Nephron progenitor cell (in vitro differentiated cells): ENCODE measurements around the gene TMPRSS11B.

Source experiments
- DNase-seq: peaks from one replicate; pipeline ENCODE4 v3.0.0; 2021
- H3K27ac Mint-ChIP-seq: 2 replicates; pipeline ENCODE4 v1.8.0; 2021; ENCODE audit warnings: mild to moderate bottlenecking, moderate library complexity, mixed read lengths
- H3K27me3 Mint-ChIP-seq: 2 replicates; pipeline ENCODE4 v1.8.0; 2021; ENCODE audit warnings: mild to moderate bottlenecking, low read depth, mixed read lengths; ENCODE audit not compliant: poor library complexity
- H3K36me3 Mint-ChIP-seq: 2 replicates; pipeline ENCODE4 v1.8.0; 2021; ENCODE audit warnings: low read depth, mixed read lengths
- H3K4me1 Mint-ChIP-seq: 2 replicates; pipeline ENCODE4 v1.8.0; 2021; ENCODE audit warnings: mixed read lengths
- H3K4me3 Mint-ChIP-seq: 2 replicates; pipeline ENCODE4 v1.8.0; 2021; ENCODE audit warnings: mild to moderate bottlenecking, moderate library complexity, mixed read lengths
- H3K9me3 Mint-ChIP-seq: 2 replicates; pipeline ENCODE4 v1.8.0; 2021; ENCODE audit warnings: mild to moderate bottlenecking, moderate library complexity, mixed read lengths
- TF ChIP-seq, protein P1 (sequence below): fragments of 200-600 bp; sonication (generic); IDR thresholded peaks from 2 replicates; pipeline ENCODE4 v1.5.0; 2021; ENCODE audit warnings: antibody characterized with exemption

The TMPRSS11B gene

DNA sequence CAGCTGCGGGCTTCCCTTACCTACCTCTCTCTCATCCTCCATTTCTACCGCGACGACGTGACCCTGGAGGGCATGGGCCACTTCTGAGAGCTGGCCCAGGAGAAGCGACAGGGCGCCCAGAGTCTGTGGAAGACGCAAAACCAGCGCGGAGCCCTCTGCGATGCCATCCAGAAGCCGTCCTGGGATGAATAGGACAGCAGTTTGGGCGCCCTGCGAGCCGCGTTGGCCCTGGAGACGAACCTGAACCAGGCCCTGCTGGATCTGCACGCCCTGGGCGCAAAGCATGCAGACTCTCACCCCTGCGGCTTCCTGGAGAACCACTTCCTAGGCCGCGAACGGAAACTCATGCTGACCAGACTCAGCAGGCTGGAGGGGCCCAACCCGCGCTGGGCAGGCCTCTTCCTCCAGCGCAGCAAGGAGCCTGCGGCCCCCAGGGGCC lies 63.1 kb downstream of the TMPRSS11B start:
- Mint-ChIP-seq H3K4me3 (no peak overlapping the region), H3K27me3 (no peaks in the 10 kb centered on the region), H3K27ac (no peak overlapping the region), H3K4me1 (no peaks in the 10 kb centered on the region), H3K9me3 (no peaks in the 10 kb centered on the region), H3K36me3 (no peaks in the 10 kb centered on the region)
- DNase-seq = no peak
- TF ChIP-seq, protein P1, sequence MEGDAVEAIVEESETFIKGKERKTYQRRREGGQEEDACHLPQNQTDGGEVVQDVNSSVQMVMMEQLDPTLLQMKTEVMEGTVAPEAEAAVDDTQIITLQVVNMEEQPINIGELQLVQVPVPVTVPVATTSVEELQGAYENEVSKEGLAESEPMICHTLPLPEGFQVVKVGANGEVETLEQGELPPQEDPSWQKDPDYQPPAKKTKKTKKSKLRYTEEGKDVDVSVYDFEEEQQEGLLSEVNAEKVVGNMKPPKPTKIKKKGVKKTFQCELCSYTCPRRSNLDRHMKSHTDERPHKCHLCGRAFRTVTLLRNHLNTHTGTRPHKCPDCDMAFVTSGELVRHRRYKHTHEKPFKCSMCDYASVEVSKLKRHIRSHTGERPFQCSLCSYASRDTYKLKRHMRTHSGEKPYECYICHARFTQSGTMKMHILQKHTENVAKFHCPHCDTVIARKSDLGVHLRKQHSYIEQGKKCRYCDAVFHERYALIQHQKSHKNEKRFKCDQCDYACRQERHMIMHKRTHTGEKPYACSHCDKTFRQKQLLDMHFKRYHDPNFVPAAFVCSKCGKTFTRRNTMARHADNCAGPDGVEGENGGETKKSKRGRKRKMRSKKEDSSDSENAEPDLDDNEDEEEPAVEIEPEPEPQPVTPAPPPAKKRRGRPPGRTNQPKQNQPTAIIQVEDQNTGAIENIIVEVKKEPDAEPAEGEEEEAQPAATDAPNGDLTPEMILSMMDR = no peak

DNA sequence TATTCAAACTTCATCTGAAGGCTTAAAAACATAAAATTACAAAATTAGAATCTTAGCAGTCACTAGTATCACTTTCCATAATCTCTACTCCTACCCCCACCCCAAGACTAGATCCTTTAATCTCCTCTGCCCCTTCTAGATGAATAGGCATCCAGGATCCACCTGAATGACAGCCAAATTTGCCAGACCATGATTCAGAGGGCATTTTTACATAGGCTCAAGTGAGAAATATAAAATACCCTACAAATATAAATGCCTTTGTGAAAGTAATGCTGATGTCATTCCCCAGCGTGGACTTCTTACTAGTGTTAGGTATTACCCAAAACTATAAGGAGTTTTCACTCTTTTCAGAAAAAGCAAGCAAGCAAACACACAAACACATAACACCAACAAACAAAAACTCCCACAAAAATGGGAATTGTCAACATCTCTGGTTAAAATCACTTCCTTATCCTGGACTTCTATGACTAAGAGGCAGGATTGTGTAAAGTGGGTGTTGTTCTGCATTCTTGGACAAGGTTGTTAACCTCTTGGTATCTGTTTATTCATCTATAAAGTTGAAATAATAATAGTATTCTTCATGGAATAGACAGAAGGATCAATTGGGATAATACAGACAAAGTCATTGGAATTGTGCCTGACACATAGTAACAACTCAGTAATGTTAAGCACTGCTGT lies 64.5 kb downstream of the TMPRSS11B start:
- DNase-seq = no peak
- Mint-ChIP-seq H3K4me1 (peaks cover 5% of the 10 kb centered on the region), H3K27me3 (no peaks in the 10 kb centered on the region), H3K9me3 (no peaks in the 10 kb centered on the region), H3K36me3 (no peaks in the 10 kb centered on the region), H3K4me3 (no peak overlapping the region), H3K27ac (no peak overlapping the region)
- TF ChIP-seq, protein P1 = no peak

DNA sequence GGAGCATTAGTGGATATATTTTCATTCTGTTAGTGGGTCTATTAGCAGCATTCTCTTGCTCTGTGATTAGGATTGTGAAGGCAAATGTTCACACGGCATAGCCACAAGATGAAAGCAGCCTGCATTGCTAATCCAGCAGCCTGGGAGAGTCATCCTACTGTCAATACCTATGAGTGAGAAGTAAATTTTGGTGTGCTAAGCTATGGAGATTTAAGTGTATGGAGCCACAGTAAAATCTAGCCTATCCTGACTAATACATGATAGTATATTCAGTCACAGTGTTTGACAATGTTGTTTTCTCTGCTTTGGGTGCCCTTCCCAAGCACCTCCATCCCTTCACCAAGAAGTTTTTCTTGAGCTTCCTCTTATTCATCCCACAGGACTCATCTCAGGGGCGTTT lies 68.6 kb downstream of the TMPRSS11B start:
- no peak for DNase-seq
- TF ChIP-seq, protein P1 = no peak
- Mint-ChIP-seq H3K27ac (no peak overlapping the region), H3K9me3 (peaks cover 31% of the 10 kb centered on the region), H3K27me3 (no peaks in the 10 kb centered on the region), H3K36me3 (no peaks in the 10 kb centered on the region), H3K4me3 (no peak overlapping the region), H3K4me1 (peaks cover 10% of the 10 kb centered on the region)
